ENCODE data around the gene SLC22A9. TPM values are rescaled to one million over a fixed set of nuclear protein-coding genes. Genes with fewer than 3 reads are reported as not detected.
"Not testable (repeated sequence)": the region's sequence is repeated elsewhere in the genome, so short reads cannot be mapped to it uniquely, and the experiment has no call there.

Gene SLC22A9
- polyA plus RNA-seq (2011; rRNA removed) (not detected in 2 replicates), polyA minus RNA-seq (2011; rRNA and poly(A)+ RNA removed) (not detected in 2 replicates)

- no peak for DNase-seq (ENCODE audit: low read depth)
- H3K36me3 ChIP-seq (ENCODE audit: control insufficient read depth, insufficient read depth, low read length) = no peaks in the 10 kb centered on the region
- no peaks in the 10 kb centered on the region for H3K27me3 ChIP-seq (ENCODE audit: control insufficient read depth, insufficient read depth, low read length)
- H3K4me3 ChIP-seq (ENCODE audit: low read depth, low read length) = no peak within 1 kb of the TSS
- no peak for TF ChIP-seq CTCF (IDR thresholded peaks at IDR 0.05; ENCODE audit: insufficient read depth, low read depth, low read length)
- ChIA-PET POLR2A (no interaction called here), CTCF (no interaction called here)
Observed at GRCh38 chr11:63369165-63369970, at the start of gene SLC22A9. TSS of gene SLC22A9 (plus strand) at chr11:63369785. CDS start at chr11:63370057, 272 bp downstream.

GRCh38 chr11:63321723-63322122, 47.9 kb upstream of the SLC22A9 start:
- Histone ChIP-seq H3K36me3 (ENCODE audit: control insufficient read depth, insufficient read depth, low read length) (no peaks in the 10 kb centered on the region), H3K27me3 (ENCODE audit: control insufficient read depth, insufficient read depth, low read length) (no peaks in the 10 kb centered on the region), H3K4me3 (ENCODE audit: low read depth, low read length) (no peak overlapping the region)
- no peak for DNase-seq (ENCODE audit: low read depth)
- POLR2A ChIA-PET = no interaction called here
- CTCF ChIA-PET = no interaction called here
- no peak for TF ChIP-seq CTCF (IDR thresholded peaks at IDR 0.05; ENCODE audit: insufficient read depth, low read depth, low read length)

- CTCF ChIA-PET; DNase-seq (ENCODE audit: low read depth); POLR2A ChIA-PET: not testable (repeated sequence)
Observed at GRCh38 chr11:63335089-63335488, 34.5 kb upstream of the SLC22A9 start.

GRCh38 chr11:63337070-63337469, 32.5 kb upstream of the SLC22A9 start:
- no peak for DNase-seq (ENCODE audit: low read depth)
- Histone ChIP-seq H3K4me3 (ENCODE audit: low read depth, low read length) (no peak overlapping the region), H3K27me3 (ENCODE audit: control insufficient read depth, insufficient read depth, low read length) (no peaks in the 10 kb centered on the region), H3K36me3 (ENCODE audit: control insufficient read depth, insufficient read depth, low read length) (no peaks in the 10 kb centered on the region)
- no peak for TF ChIP-seq CTCF (IDR thresholded peaks at IDR 0.05; ENCODE audit: insufficient read depth, low read depth, low read length)
- ChIA-PET POLR2A (no interaction called here), CTCF (no interaction called here)

More at GRCh38 chr11:63335089-63335488, 34.5 kb upstream of the SLC22A9 start:
- not testable (repeated sequence) for H3K27me3 ChIP-seq (ENCODE audit: control insufficient read depth, insufficient read depth, low read length); H3K36me3 ChIP-seq (ENCODE audit: control insufficient read depth, insufficient read depth, low read length); H3K4me3 ChIP-seq (ENCODE audit: low read depth, low read length)

- CTCF ChIA-PET = no interaction called here
- DNase-seq (ENCODE audit: low read depth) = no peak
Observed at GRCh38 chr11:63343130-63343529, 26.5 kb upstream of the SLC22A9 start.

More at GRCh38 chr11:63343130-63343529, 26.5 kb upstream of the SLC22A9 start:
- no peak for TF ChIP-seq CTCF (IDR thresholded peaks at IDR 0.05; ENCODE audit: insufficient read depth, low read depth, low read length)
- H3K36me3 ChIP-seq (ENCODE audit: control insufficient read depth, insufficient read depth, low read length) = no peaks in the 10 kb centered on the region
- no peak overlapping the region for H3K4me3 ChIP-seq (ENCODE audit: low read depth, low read length)
- no peaks in the 10 kb centered on the region for H3K27me3 ChIP-seq (ENCODE audit: control insufficient read depth, insufficient read depth, low read length)
- POLR2A ChIA-PET = no interaction called here
